ENCODE results near the gene ARHGEF37. TPM values are rescaled to one million over a fixed set of nuclear protein-coding genes. Genes with fewer than 3 reads are reported as not detected.

Gene ARHGEF37
- total RNA-seq, 1 experiment from 2014 or later: 0.69 TPM

- DNase-seq (ENCODE audit: low spot score): no peak
These were observed 93.4 kb downstream of the ARHGEF37 start for GRCh38 chr5:149674686-149675085.

GRCh38 chr5:149675610-149676201, 94.4 kb downstream of the ARHGEF37 start:
- no peak for DNase-seq (ENCODE audit: low spot score)

- DNase-seq (ENCODE audit: low spot score): no peak
These were observed 96.4 kb downstream of the ARHGEF37 start for GRCh38 chr5:149677731-149678130.

GRCh38 chr5:149679876-149680809, 98.8 kb downstream of the ARHGEF37 start:
- no peak for DNase-seq (ENCODE audit: low spot score)

- DNase-seq (ENCODE audit: low spot score): no peak
These were observed 99.5 kb downstream of the ARHGEF37 start for GRCh38 chr5:149680810-149681221.

GRCh38 chr5:149681252-149681651, 100.0 kb downstream of the ARHGEF37 start:
- DNase-seq (ENCODE audit: low spot score): no peak

GRCh38 chr5:149681922-149682321, 100.6 kb downstream of the ARHGEF37 start:
- no peak for DNase-seq (ENCODE audit: low spot score)

- no peak for DNase-seq (ENCODE audit: low spot score)
These were observed 101.3 kb downstream of the ARHGEF37 start for GRCh38 chr5:149682532-149683075.

GRCh38 chr5:149683964-149684363, 102.7 kb downstream of the ARHGEF37 start:
- no peak for DNase-seq (ENCODE audit: low spot score)

- no peak for DNase-seq (ENCODE audit: low spot score)
These were observed 103.1 kb downstream of the ARHGEF37 start for GRCh38 chr5:149684371-149684770.

Other genes with a start within 250 kb of the ARHGEF37 start
- gene GRPEL2, start 236.0 kb upstream of the ARHGEF37 start, total RNA-seq (2014; rRNA removed; shearing (Covaris generic)): 23.3 and 28.3 TPM in 2 replicates
- gene PCYOX1L, start 223.5 kb upstream of the ARHGEF37 start, total RNA-seq (2014; rRNA removed; shearing (Covaris generic)): 15.7 and 19.7 TPM in 2 replicates
- gene IL17B, start 202.2 kb upstream of the ARHGEF37 start, total RNA-seq (2014; rRNA removed; shearing (Covaris generic)): not detected in 2 replicates
- 354 and 416 TPM in 2 replicates for gene CSNK1A1, start 30.1 kb upstream of the ARHGEF37 start, total RNA-seq (2014; rRNA removed; shearing (Covaris generic))
- gene PPARGC1B, start 148.8 kb downstream of the ARHGEF37 start, total RNA-seq (2014; rRNA removed; shearing (Covaris generic)): 1.1 and 1.5 TPM in 2 replicates